GM12874 (cell line): ENCODE results near the gene HOXC10.

Experiments
- CTCF ChIP-seq: IDR thresholded peaks from 2 replicates; pipeline ENCODE4 v1.5.1; 2011; ENCODE audit warnings: low read depth, mild to moderate bottlenecking, control low read depth, low read length, moderate library complexity; ENCODE audit not compliant: insufficient read depth

Gene HOXC10

DNA sequence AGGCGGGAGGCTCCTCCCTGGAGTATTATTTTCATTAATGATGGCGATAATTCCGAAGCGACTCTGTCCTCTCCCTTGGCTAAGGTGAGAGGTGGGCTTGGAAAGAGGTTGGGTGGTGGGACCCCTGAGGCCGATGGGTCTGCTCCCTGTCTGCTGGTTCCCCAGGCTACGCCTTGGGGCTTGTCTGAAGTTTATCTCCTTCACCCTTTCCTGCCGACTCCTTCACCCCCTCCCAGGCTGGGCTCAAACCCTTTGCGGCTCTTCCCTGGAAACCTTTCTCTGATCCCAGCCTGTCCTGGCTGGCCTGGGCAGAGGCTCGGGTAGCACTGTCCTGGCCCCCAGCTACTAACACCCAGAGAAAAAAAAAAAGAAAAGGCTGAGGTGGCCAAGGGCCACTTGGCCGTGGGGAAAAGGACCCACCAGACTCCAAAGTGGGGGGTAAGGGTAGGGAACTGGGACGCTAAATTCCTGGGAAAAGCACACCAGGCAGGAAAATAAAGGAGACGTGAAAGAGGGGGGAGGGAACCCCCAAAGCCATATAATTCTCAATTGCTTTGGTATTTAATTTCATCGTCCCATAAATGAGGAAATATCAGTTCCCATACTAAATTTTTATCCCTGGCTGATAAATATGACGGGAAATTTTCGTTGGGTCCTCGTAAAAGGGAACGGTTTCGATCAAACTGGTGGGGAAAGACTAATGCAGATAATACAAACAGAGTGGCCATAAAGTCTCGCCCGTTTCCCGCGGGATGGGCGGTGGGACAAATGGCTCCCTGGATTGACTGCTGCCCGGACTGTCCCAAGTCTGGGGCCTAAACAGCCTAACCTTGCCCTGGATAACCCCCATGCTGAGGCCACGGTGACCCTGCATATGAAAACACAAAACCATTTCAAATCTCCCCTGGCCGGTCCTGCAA is 2.0 kb upstream of the HOXC10 start:
- TF ChIP-seq CTCF = no peak

GRCh38 chr12:53983568-53983949 is 1.4 kb upstream of the HOXC10 start:
- TF ChIP-seq CTCF = no peak

DNA sequence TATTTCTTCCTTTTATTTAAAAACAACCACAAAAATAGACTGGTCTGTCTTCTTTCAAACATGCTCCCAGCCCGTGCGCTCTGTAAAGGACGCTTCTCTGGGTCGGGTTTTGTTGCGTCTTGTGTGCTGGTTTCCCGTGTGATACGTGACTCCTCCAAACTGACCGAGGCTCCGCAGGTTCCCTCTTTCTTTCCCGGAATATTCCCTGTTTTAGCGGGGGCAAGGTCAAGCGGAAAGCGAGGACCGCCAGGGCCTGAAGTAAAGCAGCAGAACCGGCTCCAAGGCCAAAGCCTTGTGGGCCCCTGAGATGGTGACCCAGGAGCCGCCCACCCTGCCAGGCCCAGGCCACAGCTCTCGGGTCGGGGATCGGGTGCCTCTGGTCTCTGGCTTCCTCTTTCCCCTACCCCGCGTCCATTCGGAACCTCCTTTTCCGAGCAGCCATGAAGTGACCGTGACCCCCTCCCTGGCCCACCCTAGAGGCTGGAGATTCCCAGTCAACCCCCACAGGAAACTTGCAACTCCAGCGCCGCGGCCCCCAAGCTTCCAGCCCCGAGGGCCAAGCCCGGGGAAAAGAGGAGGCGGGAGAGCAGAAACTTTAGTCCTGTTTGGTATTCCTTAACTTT is 885 bp upstream of the HOXC10 start:
- no peak for TF ChIP-seq CTCF

GRCh38 chr12:53985692-53985993 is 697 bp downstream of the HOXC10 start:
- no peak for TF ChIP-seq CTCF

DNA sequence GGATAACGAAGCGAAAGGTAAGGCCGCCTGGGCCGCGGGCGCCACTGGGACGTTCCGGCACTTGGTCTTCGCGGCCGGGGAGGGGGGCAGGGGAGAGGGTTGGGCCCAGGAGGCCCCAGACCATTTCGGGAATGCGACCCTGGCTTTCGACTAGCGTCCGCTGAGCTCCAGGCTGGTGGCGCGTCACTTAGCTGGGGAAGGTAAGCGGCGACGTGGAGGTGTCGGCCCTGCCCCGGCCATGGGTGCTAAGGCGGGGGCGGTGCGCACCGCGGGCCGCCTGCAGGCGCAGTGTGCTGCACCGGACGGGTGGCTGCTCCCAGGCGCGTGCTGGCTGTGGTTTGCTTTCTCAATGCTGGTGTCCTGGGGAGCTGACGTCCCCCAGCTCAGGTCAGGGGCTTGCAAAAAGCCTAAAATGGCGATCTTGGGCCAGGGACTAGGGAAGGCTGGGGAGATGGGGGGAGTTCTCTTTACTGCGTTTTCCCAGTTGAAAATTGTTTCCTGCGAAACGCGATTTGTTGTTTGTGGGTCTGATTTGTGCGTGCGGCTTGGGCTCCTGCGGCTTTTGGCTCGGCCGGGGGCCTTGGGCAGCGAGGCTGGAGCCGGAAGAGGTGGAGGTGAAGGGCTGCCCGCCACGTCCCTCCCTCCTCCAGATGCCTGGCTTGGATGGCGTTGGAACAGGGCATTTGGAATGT is 1.2 kb downstream of the HOXC10 start:
- TF ChIP-seq CTCF = no peak

GRCh38 chr12:53986686-53987483 is 1.9 kb downstream of the HOXC10 start:
- TF ChIP-seq CTCF = no peak
